GM08714 (cell line): ENCODE results near the gene VPS8.

ENCODE experiments used
- H3K4me3 ChIP-seq: fragments of 200-500 bp; sonication (Bioruptor generic); 2 replicates; pipeline ENCODE4 v1.5.1; 2014; ENCODE audit warnings: mild to moderate bottlenecking, low read length, inconsistent platforms
- ZNF274 ChIP-seq: IDR thresholded peaks from 2 replicates; pipeline ENCODE4 v1.6.1; 2012; ENCODE audit warnings: mild to moderate bottlenecking, low read depth, low read length

Gene VPS8

GRCh38 chr3:184777566-184778356 is 34.2 kb upstream of the VPS8 start:
- TF ChIP-seq ZNF274: no peak
- H3K4me3 ChIP-seq: no peak overlapping the region

GRCh38 chr3:184778426-184779332 is 33.3 kb upstream of the VPS8 start:
- H3K4me3 ChIP-seq: no peak overlapping the region
- no peak for TF ChIP-seq ZNF274

- no peak for TF ChIP-seq ZNF274
- H3K4me3 ChIP-seq: no peak overlapping the region
Observed at GRCh38 chr3:184780981-184781515, 30.9 kb upstream of the VPS8 start.

GRCh38 chr3:184781801-184782200 is 30.2 kb upstream of the VPS8 start:
- no peak overlapping the region for H3K4me3 ChIP-seq
- no peak for TF ChIP-seq ZNF274

GRCh38 chr3:184783319-184783718 is 28.6 kb upstream of the VPS8 start:
- no peak overlapping the region for H3K4me3 ChIP-seq
- TF ChIP-seq ZNF274: no peak

GRCh38 chr3:184784731-184785500 is 27.1 kb upstream of the VPS8 start:
- no peak for TF ChIP-seq ZNF274
- no peak overlapping the region for H3K4me3 ChIP-seq

- no peak overlapping the region for H3K4me3 ChIP-seq
- no peak for TF ChIP-seq ZNF274
Observed at GRCh38 chr3:184785890-184786279, 26.1 kb upstream of the VPS8 start.

- H3K4me3 ChIP-seq: no peak overlapping the region
- no peak for TF ChIP-seq ZNF274
Observed at GRCh38 chr3:184786280-184786941, 25.6 kb upstream of the VPS8 start.

- TF ChIP-seq ZNF274: no peak
- H3K4me3 ChIP-seq: no peak overlapping the region
Observed at GRCh38 chr3:184788751-184789150, 23.2 kb upstream of the VPS8 start.

- TF ChIP-seq ZNF274: no peak
Observed at GRCh38 chr3:184789314-184789998, 22.5 kb upstream of the VPS8 start.

GRCh38 chr3:184791171-184791570 is 20.8 kb upstream of the VPS8 start:
- no peak for TF ChIP-seq ZNF274
- H3K4me3 ChIP-seq: no peak overlapping the region

More at GRCh38 chr3:184789314-184789998, 22.5 kb upstream of the VPS8 start:
- H3K4me3 ChIP-seq: no peak overlapping the region

GRCh38 chr3:184795522-184796190 is 16.3 kb upstream of the VPS8 start:
- no peak overlapping the region for H3K4me3 ChIP-seq
- TF ChIP-seq ZNF274: no peak
